Coronary artery (tissue), 2 donors: ENCODE data around the gene DENND2D.

Experiments used
- DNase-seq: peaks from one replicate; pipeline ENCODE4 v3.0.0-alpha.2; 2017; ENCODE audit warnings: low spot score
- H3K27ac ChIP-seq, 2 donors: fragments of 200-600 bp; sonication (generic); one replicate each; pipeline ENCODE4 v1.5.1; 2016 to 2019
- H3K4me3 ChIP-seq: fragments of 200-600 bp; sonication (generic); 2 replicates; pipeline ENCODE4 v1.5.1; 2016; ENCODE audit warnings: mild to moderate bottlenecking, moderate library complexity
- TF ChIP-seq, protein P1 (sequence below): fragments of 200-600 bp; sonication (generic); IDR thresholded peaks from one replicate; pipeline ENCODE4 v1.5.1; 2019; ENCODE audit warnings: antibody characterized with exemption

The DENND2D gene

DNA sequence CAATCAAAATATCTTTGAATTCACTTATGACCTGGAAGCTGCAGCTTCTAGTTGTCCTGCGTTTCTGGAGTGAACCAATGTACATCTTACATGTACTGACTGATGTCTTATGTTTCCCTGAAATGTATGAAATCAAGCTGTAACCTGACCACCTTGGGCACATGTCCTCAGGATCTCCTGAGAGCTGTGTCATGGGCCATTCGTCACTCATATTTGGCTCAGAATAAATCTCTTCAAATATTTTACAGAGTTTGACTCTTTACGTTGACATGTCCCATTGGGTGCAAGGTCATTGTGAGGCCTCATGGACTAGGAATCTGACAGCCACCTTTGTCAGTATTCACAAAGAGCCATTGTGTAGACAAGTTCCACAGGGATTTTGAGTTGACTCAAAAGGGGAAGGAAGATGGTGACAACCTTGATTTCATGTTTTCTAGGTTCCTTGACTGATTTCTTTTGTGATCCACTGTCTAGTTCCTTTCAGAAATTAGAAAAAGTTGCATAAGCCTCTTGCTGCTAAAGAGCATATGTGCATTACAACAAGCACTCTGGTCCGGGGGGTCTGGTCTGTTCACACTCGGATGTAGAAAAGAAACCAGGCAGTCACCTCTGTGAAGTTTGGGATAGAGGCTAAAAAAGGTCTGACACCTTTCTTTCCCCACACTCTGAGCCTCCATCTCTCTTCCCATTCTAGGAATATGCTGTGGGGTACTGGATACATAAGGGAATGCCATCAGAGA is 37.8 kb upstream of the DENND2D start:
- TF ChIP-seq, protein P1, sequence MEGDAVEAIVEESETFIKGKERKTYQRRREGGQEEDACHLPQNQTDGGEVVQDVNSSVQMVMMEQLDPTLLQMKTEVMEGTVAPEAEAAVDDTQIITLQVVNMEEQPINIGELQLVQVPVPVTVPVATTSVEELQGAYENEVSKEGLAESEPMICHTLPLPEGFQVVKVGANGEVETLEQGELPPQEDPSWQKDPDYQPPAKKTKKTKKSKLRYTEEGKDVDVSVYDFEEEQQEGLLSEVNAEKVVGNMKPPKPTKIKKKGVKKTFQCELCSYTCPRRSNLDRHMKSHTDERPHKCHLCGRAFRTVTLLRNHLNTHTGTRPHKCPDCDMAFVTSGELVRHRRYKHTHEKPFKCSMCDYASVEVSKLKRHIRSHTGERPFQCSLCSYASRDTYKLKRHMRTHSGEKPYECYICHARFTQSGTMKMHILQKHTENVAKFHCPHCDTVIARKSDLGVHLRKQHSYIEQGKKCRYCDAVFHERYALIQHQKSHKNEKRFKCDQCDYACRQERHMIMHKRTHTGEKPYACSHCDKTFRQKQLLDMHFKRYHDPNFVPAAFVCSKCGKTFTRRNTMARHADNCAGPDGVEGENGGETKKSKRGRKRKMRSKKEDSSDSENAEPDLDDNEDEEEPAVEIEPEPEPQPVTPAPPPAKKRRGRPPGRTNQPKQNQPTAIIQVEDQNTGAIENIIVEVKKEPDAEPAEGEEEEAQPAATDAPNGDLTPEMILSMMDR: no peak
- DNase-seq: no peak
- Histone ChIP-seq H3K27ac (no peak overlapping the region), H3K4me3 (no peak overlapping the region)

DNA sequence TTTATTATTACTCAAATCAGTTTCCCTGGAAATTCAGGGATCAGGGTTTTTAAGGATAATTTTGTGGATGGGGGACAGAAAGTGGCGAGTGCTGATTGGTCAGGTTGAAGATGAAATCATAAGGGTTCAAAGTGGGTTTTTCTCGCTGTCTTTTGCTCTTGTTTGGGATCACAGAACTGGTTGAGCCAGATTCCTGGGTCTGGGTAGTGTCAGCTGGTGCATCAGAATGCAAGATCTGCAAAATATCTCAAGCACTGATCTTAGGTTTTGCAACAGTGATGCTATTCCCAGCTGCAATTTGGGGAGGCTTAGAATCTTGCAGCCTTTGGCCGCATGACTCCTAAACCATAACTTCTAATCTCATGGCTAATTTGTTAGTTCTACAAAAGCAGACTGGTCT is 36.4 kb upstream of the DENND2D start:
- no peak overlapping the region for H3K4me3 ChIP-seq
- no peak for DNase-seq
- H3K27ac ChIP-seq: no peak overlapping the region
- TF ChIP-seq, protein P1: no peak

DNA sequence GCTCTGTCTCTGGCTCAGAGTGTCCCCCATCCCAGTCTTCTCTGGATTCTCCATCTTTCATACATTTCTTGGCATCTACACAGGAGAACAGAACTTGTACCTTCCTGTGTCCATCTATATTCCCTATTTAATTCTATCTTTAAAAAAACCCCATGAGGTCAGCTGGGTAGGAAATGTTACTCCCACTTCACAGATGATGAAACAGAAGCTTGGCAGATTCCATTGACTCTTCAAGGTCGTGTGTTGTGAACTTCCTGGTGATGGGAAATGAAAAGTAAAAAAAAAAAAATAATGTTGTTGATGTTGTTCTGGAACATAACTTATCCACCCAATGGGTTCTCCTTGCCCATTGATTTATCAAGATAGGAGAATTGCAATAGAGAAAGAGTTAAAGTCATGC is 35.9 kb upstream of the DENND2D start:
- Histone ChIP-seq H3K27ac (no peak overlapping the region), H3K4me3 (no peak overlapping the region)
- no peak for DNase-seq
- TF ChIP-seq, protein P1: no peak

DNA sequence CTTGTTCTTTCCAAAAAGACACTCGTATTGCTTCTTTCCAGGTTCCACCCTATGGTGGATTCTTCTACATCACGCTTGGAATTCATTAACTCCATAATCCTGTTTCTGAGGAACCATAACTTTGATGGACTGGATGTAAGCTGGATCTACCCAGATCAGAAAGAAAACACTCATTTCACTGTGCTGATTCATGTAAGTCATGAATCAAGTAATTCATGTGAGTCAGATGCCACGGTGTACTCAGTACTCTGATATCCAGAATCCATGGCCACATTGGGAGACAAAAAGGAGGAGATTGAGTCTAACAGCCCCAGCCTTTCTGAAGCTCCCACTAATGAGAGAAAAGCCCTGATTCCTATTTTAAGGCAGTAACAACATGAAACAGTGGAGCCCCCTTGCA is 34.4 kb upstream of the DENND2D start:
- Histone ChIP-seq H3K27ac (no peak overlapping the region), H3K4me3 (no peak overlapping the region)
- DNase-seq: no peak
- TF ChIP-seq, protein P1: no peak

DNA sequence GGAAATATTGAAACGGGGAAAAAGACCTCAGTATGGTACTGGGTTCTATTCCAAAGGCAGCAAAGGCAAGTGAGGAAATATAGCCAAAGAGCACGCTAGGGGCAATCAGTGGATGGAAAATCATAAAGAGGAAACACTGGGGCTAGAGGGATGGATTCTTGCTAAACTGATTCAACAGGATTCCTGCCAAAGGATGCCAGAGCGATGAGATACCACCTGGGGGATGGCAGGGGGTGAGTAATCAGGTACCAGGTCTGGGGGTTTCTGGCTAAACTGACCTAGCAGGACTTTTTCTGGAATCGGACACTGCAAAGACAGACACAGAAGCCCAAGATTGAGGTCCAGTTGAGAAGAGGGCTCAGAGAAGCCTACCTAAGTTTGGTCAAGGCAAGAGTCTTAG is 33.8 kb upstream of the DENND2D start:
- Histone ChIP-seq H3K27ac (no peak overlapping the region), H3K4me3 (no peak overlapping the region)
- TF ChIP-seq, protein P1: no peak
- no peak for DNase-seq

DNA sequence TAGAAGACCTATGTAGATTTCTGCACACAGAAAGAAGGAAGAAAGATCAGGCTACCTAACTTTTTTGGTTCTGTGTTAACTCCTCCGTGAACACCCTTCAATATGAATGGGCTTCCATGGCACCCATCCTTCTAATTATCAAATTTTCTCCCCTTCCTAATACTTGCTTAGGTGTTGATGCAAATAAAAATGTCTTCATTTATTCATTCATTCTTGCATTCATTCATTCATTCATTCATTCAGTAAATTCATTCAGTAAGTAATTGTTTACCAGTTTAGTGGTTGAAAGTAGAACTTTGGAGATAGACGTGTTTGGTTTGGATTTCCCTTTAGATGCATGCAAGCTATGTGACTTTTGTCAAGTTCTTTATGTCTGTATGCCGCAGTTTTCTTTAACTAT is 31.7 kb upstream of the DENND2D start:
- H3K27ac ChIP-seq: no peak overlapping the region
- H3K4me3 ChIP-seq: no peak overlapping the region
- no peak for DNase-seq
- TF ChIP-seq, protein P1: no peak

DNA sequence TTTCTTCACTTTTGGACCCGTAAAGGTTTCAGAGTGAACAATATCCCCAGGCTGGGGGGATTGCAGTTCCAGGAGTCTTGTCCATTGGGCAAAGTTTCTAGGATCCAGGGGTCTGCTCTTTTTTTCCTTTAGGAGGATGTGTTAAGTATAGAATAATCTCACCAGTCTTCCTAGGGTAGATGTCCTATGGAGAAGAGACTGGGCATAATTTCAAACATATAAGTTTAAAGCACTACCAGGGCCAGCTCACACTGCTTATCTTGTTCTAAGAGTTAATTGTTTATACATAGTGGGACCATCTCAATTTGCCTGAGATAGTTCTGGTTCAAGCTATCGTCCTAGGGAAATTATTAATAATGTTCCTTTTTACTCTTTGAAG is 28.3 kb upstream of the DENND2D start:
- no peak overlapping the region for H3K4me3 ChIP-seq
- no peak overlapping the region for H3K27ac ChIP-seq

More for the DNA sequence above, 28.3 kb upstream of the DENND2D start:
- TF ChIP-seq, protein P1: no peak
- no peak for DNase-seq
